ENCODE data around the gene LPCAT4.
"Not testable (repeated sequence)": the region's sequence is repeated elsewhere in the genome, so short reads cannot be mapped to it uniquely, and the experiment has no call there.

Gene LPCAT4

DNA sequence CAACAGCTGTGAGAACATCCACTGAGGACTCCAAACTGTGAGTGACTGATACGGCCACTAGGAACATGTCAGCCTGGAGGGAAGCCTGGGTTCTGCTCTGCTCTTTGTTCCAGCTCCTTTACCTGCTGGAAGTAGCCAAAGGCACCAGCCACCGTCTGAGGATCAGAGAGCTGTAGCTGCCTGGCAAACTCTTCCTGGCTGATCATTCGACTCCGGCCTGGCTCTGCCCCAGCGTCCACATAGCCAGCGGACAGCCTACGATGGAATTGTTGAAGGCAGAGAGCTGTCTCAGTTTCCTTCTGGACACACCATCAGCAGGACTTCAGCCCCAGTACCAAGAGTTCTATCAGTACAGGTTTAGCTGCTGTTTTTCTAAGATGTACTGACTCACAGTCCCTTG, 5.7 kb downstream of the LPCAT4 start:
- DNase-seq = no peak

DNA sequence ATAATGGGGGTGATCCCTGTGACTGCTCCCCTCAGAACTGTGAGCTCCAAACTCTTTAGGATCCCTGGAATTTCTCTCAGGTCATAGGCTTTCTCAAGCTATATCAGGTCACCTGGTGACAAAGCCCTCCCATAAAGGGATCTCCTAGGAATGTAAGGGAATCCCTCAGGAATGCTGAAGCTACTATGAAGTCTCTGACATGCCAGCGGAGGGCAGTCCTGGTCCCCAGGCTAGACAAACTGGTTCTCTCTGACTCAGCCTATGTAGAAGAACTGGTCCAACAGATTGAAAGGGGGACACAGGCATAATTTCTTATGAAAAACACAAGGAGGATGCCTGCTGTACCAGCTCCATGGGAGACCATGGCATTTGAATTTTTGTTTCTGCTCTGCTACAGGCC, 6.7 kb downstream of the LPCAT4 start:
- DNase-seq = no peak

- no peak for DNase-seq
Measured at GRCh38 chr15:34359416-34359815, 7.6 kb downstream of the LPCAT4 start.

- no peak for DNase-seq
Measured at GRCh38 chr15:34358948-34359347, 8.0 kb downstream of the LPCAT4 start.

GRCh38 chr15:34358367-34358766, 8.6 kb downstream of the LPCAT4 start:
- DNase-seq = no peak

- DNase-seq = no peak
Measured at GRCh38 chr15:34357653-34358052, 9.3 kb downstream of the LPCAT4 start.

GRCh38 chr15:34355241-34355640, 11.8 kb downstream of the LPCAT4 start:
- no peak for DNase-seq

DNA sequence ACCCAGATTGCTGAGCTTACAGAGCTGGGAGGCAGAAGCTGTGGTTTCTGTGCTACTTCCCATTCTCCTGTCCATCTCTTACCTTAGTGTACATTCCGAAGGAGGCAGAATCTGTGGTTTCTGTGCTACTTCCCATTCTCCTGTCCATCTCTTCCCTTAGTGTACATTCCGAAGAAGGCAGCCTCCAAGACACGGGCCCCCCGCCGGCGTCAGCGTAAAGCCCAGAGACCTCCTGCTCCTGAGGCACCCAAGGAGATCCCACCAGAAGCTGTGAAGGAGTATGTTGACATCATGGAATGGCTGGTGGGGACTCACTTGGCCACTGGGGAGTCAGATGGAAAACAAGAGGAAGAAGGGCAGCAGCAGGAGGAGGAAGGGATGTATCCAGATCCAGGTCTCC, 12.7 kb downstream of the LPCAT4 start:
- DNase-seq = no peak

- no peak for DNase-seq
Measured at GRCh38 chr15:34353627-34354026, 13.4 kb downstream of the LPCAT4 start.

GRCh38 chr15:34352996-34353395, 14.0 kb downstream of the LPCAT4 start:
- DNase-seq = not testable (repeated sequence)

DNA sequence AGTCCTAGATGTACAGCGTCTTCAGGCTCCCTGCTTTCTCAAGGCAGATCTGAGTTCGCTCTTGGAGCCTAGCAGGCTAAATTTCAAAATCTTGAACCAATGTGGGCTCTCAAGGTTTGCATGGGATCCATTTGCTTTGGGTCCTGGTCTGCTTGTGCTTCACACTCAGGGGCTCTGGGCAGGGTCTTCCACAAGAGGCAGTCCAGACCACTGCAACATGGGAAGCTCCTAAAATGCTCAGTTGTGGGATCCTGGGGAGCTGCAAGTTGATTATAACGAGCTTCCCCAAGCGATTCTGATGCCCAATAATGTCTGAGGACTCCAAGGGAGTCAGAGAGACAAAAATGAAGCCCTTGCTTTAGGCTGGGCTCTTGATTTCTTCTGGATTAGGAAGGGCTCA, 17.2 kb downstream of the LPCAT4 start:
- DNase-seq = no peak

DNA sequence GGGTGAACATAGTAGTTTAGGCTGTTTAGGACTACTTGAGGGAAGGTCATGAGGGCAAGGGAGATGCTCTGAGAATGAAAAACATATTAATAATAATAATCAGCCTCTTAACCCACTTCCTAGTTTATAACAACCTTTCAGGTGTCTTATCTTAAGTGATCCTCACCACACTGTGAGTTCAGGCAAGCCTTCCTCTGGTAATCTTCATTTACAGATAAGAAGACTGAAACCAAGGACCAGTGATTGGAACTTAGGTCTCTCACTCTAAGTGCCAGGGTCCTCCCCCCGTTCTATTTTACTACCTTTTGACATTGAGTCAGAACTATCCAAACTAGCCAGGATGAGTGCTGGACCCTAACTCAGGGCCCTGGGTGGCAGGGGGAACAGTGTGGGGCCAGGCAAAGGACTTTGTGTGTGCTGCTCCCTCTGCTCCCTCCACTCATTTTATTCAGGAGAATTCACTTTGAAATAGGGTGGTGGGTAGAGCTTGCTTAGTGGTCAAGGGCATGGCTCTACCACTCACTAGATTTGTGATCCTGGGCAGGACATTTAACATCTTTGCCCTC, 18.2 kb downstream of the LPCAT4 start:
- DNase-seq = no peak

DNA sequence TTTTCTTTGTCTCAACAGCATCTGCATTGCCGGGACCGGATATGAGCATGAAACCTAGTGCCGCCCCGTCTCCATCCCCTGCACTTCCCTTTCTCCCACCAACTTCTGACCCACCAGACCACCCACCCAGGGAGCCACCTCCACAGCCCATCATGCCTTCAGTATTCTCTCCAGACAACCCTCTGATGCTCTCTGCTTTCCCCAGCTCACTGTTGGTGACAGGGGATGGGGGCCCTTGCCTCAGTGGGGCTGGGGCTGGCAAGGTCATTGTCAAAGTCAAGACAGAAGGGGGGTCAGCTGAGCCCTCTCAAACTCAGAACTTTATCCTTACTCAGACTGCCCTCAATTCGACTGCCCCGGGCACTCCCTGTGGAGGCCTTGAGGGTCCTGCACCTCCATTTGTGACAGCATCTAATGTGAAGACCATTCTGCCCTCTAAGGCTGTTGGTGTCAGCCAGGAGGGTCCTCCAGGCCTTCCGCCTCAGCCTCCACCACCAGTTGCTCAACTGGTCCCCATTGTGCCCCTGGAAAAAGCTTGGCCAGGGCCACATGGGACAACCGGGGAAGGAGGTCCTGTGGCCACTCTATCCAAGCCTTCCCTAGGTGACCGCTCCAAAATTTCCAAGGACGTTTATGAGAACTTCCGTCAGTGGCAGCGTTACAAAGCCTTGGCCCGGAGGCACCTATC, 18.9 kb downstream of the LPCAT4 start:
- DNase-seq = no peak

- peak; percentile 92 for DNase-seq
Measured at GRCh38 chr15:34342737-34343575, 24.0 kb downstream of the LPCAT4 start, which contains the start of the genes NOP10 and NUTM1. TSS of gene NOP10 (minus strand) at chr15:34343136. CDS start at chr15:34343073, 63 bp downstream. TSS of gene NUTM1 (plus strand) at chr15:34343315. CDS start at chr15:34343697, 382 bp downstream.

GRCh38 chr15:34342213-34342736, 24.7 kb downstream of the LPCAT4 start:
- DNase-seq = not testable (repeated sequence)

DNA sequence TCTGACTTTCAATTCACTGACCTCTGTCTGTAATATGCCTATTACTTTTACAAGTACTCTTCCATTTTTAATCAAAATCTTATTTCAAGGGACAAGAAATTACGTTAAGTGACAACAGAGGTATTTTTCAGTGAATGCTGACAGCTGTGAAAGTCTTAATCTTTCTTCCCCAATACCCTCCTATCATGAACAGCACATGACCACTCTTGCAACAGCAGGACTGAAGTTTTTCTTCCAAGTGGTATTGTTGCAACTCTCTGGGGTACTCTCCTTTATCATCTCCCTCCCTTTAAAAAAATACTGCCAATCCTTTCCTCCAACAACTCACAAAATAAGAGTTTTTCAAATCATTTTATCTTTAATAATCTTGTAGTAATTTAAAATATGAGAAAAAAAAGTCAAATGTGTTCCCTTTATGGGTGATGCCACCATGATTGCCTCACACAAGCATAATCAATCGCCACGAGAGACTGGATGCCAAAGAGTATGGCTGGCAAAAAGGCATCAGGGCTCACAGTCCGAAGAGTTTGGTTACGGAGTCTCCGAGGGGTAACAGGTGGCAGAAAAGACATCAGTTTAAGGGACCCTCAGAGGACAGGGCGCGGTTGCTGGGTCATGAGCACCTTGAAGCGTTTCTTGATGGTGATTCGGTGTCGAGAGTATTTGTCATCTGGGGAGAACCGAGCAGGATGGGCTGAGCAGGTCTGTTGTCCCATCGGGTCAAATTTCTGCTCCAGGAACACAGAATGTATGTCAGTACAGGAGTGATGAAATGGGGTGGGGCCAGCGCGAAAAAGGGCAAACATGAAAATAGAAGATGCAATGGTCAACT, 25.4 kb downstream of the LPCAT4 start:
- no peak for DNase-seq

- no peak for DNase-seq
Measured at GRCh38 chr15:34339946-34340345, 27.1 kb downstream of the LPCAT4 start.

DNA sequence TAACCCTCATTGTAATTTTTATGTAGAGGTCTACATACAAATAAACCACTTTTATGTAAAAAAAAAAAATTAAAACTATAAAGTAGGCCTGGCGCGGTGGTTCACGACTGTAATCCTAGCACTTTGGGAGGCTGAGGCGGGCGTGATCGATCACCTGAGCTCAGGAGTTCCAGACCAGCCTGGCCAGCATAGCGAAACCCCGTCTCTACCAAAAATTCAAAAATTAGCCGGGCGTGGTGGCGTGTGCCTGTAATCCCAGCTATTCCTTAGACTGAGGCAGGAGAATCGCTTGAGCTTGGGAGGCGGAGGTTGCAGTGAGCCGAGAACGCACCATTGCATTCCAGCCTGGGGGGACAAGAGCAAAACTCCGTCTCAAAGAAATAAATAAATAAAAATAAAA, 28.6 kb downstream of the LPCAT4 start:
- no peak for DNase-seq

GRCh38 chr15:34337557-34338306, 29.3 kb downstream of the LPCAT4 start, which contains the start of gene SLC12A6:
TSS of gene SLC12A6 (minus strand) at chr15:34337781. CDS start at chr15:34336680, 1,101 bp downstream.
- DNase-seq = peak; percentile 89

DNA sequence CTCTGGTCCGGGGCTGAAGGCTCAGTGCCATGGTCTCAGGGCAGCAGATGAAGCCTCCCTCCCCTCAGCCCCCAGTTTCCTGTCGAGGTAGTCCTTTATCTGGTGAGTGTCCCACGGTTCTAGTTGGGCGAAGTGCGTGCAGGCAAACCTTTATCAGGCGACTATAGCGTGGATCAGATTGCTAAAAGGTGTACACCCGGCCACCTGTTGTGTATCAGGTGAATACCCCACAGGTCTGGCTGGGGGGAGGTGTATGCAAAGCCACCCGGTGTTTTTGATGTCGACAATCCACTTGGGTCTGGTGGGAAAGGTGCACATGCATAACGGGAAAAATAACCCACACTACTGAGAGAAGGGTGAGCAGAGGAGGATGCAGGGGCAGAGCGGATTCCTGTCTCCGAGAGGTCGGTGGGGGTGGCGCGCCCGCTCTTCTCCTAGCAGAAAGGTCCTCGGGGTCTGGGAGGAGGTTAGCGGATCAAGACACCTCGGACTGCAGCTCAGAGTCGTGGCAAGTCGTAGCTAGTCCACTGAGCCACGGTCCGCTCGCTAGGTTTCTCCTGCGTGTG, 29.9 kb downstream of the LPCAT4 start:
- DNase-seq = peak; percentile 22

- DNase-seq = no peak
Measured at GRCh38 chr15:34336231-34336990, 30.6 kb downstream of the LPCAT4 start.
